HL-60 (cell line): ENCODE results near the gene HOOK2.

Experiments used
- GABPA ChIP-seq: IDR thresholded peaks from 2 replicates; pipeline ENCODE4 v1.6.1; 2012; ENCODE audit warnings: low read depth
- REST ChIP-seq: IDR thresholded peaks from 2 replicates; pipeline ENCODE4 v1.6.1; 2012; ENCODE audit warnings: low read depth; ENCODE audit not compliant: insufficient replicate concordance
- TF ChIP-seq, protein P1 (sequence below): IDR thresholded peaks from one replicate; pipeline ENCODE4 v1.5.1; 2011; ENCODE audit warnings: low read length, control low read depth, inconsistent platforms; ENCODE audit not compliant: insufficient read depth

DNA sequence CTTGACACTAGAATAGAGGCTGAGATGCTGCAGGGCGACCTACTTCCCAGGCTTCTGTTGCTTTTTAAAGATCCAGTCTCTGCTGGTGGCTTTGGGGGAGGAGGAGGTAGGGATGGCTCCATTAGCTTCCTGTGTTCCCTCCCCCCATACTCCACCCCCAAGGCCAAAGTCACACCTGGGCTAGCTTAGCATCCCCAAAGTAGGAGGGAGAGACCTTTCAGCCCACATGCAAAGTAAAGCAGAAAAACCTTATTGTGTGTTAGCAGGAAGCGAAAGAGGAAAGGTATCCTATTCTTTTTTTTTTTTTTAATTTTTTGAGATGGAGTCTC is 48.4 kb downstream of the HOOK2 start:
- TF ChIP-seq, protein P1, sequence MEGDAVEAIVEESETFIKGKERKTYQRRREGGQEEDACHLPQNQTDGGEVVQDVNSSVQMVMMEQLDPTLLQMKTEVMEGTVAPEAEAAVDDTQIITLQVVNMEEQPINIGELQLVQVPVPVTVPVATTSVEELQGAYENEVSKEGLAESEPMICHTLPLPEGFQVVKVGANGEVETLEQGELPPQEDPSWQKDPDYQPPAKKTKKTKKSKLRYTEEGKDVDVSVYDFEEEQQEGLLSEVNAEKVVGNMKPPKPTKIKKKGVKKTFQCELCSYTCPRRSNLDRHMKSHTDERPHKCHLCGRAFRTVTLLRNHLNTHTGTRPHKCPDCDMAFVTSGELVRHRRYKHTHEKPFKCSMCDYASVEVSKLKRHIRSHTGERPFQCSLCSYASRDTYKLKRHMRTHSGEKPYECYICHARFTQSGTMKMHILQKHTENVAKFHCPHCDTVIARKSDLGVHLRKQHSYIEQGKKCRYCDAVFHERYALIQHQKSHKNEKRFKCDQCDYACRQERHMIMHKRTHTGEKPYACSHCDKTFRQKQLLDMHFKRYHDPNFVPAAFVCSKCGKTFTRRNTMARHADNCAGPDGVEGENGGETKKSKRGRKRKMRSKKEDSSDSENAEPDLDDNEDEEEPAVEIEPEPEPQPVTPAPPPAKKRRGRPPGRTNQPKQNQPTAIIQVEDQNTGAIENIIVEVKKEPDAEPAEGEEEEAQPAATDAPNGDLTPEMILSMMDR = no peak
- no peak for TF ChIP-seq REST
- no peak for TF ChIP-seq GABPA
